ENCODE data around the gene SRSF5. TPM values are rescaled to one million over a fixed set of nuclear protein-coding genes. Genes with fewer than 3 reads are reported as not detected.
A peak's percentile ranks its signal among the peaks of the same experiment; 100 is the strongest.

SRSF5 gene
- total and polyA plus RNA-seq, 2 of the 13 experiments (the other 11 are each of a cell fraction or from before 2014, with no cell fraction given) = 189 to 277 TPM

DNA sequence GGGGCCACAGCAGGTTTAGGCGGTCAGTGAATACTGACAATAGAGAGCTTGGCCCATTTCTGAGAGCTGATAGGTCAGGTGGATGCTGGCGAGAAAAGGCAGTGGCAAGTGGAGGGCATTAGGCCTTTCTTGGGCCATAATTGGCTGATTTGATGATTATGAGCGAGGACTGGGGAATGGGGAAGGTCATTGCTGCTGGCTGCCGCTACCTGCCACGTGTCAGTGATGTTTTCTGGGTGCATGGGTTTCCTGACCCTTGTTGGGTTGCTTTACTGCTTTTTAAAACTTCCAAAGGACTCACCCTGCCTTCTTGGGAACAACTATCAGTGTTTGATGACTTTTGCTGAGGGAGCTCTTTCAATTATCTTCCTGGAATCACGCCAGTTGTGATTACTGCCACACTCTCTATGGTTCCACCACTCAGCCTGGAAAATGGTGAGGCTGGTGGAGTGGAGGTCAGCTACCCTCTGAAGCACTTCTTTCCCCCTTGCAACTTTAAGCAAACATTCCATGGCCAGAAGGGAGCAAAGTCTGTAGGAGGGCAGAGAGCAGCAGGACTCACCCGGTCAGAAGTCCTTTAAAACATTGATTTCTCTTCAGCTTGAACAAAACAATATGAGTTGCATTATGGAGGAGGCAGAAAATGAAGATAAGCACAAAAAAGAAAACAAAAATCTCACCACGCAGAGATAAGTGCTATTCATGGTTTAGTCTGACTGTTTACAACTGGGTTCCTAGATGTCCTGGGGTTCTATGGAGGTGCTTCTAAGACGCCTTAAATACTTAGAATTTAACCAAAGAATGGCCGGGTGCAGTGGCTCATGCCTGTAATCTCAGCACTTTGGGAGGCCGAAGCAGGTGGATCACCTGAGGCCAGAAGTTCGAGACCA, 42.2 kb downstream of the SRSF5 start (continued):
- TF ChIP-seq MAZ (IDR thresholded peaks at IDR 0.05; ENCODE audit: borderline replicate concordance, low read depth, low read length) (no peak), MAZ (CRISPR knock-in tag; IDR thresholded peaks at IDR 0.05; ENCODE audit: low read depth) (peak; percentile 63; the same call in 1 of the 2 replicates), MYC (CRISPR knock-in tag; IDR thresholded peaks at IDR 0.05; ENCODE audit: borderline replicate concordance) (peak; percentile 61; the same call in 1 of the 2 replicates), NFATC3 (CRISPR knock-in tag; IDR thresholded peaks at IDR 0.05) (no peak), ZNF468 (CRISPR knock-in tag; IDR thresholded peaks at IDR 0.05) (no peak), PPARG (CRISPR knock-in tag; conservative IDR thresholded peaks at IDR 0.05) (peak; percentile 88), IKZF4 (CRISPR knock-in tag; IDR thresholded peaks at IDR 0.05; ENCODE audit: borderline replicate concordance, low read depth, not compliant biosample characterization) (no peak), ZNF235 (CRISPR knock-in tag; IDR thresholded peaks at IDR 0.05; ENCODE audit: borderline replicate concordance) (no peak), ZNF75D (CRISPR knock-in tag; IDR thresholded peaks at IDR 0.05; ENCODE audit: borderline replicate concordance) (no peak), HDAC2 (CRISPR knock-in tag; IDR thresholded peaks at IDR 0.05) (peak; percentile 87), ZNF83 (CRISPR knock-in tag; IDR thresholded peaks at IDR 0.05; ENCODE audit: borderline replicate concordance) (no peak), RFXANK (CRISPR knock-in tag; IDR thresholded peaks at IDR 0.05) (no peak), SMC3 (IDR thresholded peaks at IDR 0.05; ENCODE audit: low read length) (peak; percentile 42; the same call in 1 of the 2 replicates), ZNF460 (CRISPR knock-in tag; IDR thresholded peaks at IDR 0.05; ENCODE audit: borderline replicate concordance) (no peak), ZNF253 (CRISPR knock-in tag; IDR thresholded peaks at IDR 0.05; ENCODE audit: borderline replicate concordance) (no peak)
- TF ChIP-seq, protein P1, sequence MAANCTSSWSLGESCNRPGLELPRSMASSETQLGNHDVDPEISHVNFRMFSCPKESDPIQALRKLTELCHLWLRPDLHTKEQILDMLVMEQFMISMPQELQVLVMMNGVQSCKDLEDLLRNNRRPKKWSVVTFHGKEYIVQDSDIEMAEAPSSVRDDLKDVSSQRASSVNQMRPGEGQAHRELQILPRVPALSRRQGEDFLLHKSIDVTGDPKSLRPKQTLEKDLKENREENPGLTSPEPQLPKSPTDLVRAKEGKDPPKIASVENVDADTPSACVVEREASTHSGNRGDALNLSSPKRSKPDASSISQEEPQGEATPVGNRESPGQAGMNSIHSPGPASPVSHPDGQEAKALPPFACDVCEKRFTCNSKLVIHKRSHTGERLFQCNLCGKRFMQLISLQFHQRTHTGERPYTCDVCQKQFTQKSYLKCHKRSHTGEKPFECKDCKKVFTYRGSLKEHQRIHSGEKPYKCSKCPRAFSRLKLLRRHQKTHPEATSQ (CRISPR knock-in tag; IDR thresholded peaks at IDR 0.05; ENCODE audit: borderline replicate concordance) = no peak
- TF ChIP-seq, protein P2, sequence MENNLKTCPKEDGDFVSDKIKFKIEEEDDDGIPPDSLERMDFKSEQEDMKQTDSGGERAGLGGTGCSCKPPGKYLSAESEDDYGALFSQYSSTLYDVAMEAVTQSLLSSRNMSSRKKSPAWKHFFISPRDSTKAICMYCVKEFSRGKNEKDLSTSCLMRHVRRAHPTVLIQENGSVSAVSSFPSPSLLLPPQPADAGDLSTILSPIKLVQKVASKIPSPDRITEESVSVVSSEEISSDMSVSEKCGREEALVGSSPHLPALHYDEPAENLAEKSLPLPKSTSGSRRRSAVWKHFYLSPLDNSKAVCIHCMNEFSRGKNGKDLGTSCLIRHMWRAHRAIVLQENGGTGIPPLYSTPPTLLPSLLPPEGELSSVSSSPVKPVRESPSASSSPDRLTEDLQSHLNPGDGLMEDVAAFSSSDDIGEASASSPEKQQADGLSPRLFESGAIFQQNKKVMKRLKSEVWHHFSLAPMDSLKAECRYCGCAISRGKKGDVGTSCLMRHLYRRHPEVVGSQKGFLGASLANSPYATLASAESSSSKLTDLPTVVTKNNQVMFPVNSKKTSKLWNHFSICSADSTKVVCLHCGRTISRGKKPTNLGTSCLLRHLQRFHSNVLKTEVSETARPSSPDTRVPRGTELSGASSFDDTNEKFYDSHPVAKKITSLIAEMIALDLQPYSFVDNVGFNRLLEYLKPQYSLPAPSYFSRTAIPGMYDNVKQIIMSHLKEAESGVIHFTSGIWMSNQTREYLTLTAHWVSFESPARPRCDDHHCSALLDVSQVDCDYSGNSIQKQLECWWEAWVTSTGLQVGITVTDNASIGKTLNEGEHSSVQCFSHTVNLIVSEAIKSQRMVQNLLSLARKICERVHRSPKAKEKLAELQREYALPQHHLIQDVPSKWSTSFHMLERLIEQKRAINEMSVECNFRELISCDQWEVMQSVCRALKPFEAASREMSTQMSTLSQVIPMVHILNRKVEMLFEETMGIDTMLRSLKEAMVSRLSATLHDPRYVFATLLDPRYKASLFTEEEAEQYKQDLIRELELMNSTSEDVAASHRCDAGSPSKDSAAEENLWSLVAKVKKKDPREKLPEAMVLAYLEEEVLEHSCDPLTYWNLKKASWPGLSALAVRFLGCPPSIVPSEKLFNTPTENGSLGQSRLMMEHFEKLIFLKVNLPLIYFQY (CRISPR knock-in tag; IDR thresholded peaks at IDR 0.05; ENCODE audit: borderline replicate concordance) = no peak
- TF ChIP-seq, protein P3, sequence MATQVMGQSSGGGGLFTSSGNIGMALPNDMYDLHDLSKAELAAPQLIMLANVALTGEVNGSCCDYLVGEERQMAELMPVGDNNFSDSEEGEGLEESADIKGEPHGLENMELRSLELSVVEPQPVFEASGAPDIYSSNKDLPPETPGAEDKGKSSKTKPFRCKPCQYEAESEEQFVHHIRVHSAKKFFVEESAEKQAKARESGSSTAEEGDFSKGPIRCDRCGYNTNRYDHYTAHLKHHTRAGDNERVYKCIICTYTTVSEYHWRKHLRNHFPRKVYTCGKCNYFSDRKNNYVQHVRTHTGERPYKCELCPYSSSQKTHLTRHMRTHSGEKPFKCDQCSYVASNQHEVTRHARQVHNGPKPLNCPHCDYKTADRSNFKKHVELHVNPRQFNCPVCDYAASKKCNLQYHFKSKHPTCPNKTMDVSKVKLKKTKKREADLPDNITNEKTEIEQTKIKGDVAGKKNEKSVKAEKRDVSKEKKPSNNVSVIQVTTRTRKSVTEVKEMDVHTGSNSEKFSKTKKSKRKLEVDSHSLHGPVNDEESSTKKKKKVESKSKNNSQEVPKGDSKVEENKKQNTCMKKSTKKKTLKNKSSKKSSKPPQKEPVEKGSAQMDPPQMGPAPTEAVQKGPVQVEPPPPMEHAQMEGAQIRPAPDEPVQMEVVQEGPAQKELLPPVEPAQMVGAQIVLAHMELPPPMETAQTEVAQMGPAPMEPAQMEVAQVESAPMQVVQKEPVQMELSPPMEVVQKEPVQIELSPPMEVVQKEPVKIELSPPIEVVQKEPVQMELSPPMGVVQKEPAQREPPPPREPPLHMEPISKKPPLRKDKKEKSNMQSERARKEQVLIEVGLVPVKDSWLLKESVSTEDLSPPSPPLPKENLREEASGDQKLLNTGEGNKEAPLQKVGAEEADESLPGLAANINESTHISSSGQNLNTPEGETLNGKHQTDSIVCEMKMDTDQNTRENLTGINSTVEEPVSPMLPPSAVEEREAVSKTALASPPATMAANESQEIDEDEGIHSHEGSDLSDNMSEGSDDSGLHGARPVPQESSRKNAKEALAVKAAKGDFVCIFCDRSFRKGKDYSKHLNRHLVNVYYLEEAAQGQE (IDR thresholded peaks at IDR 0.05; ENCODE audit: borderline replicate concordance in 1 of 2, low read depth in 1 of 2, low read length in 2 of 2) = peak in 1 of 2 experiments; percentile 66; a peak in 1 of 4 replicates

Measured in HepG2 (cell line).